BLaER1 treated with 17β-estradiol and CSF1 and Interleukin-3, amounts not matched to agents 10 nM and 100 nM (cell line): ENCODE measurements around the gene SDF2.
"Not testable (repeated sequence)": the region's sequence is repeated elsewhere in the genome, so short reads cannot be mapped to it uniquely, and the experiment has no call there.

ENCODE experiments used
- H3K27ac ChIP-seq, 11 experiments: shearing (Covaris generic); formaldehyde crosslinking; 2 replicates each; pipeline ENCODE4 v1.8.1; 2022
- H3K27me3 ChIP-seq, 11 experiments: shearing (Covaris generic); formaldehyde crosslinking; 2 replicates each; pipeline ENCODE4 v1.8.1; 2022
- H3K36me3 ChIP-seq, 11 experiments: shearing (Covaris generic); formaldehyde crosslinking; 2 replicates each; pipeline ENCODE4 v1.8.1; 2022
- H3K4me1 ChIP-seq, 10 experiments: shearing (Covaris generic); formaldehyde crosslinking; 2 replicates each; pipeline ENCODE4 v1.8.1; 2022
- H3K4me2 ChIP-seq, 11 experiments: shearing (Covaris generic); formaldehyde crosslinking; 2 replicates each; pipeline ENCODE4 v1.8.1; 2022
- H3K4me3 ChIP-seq, 10 experiments: shearing (Covaris generic); formaldehyde crosslinking; 2 replicates each; pipeline ENCODE4 v1.8.1; 2022
- H3K9ac ChIP-seq, 11 experiments: shearing (Covaris generic); formaldehyde crosslinking; 2 replicates each; pipeline ENCODE4 v1.8.1; 2022
- H3K9me3 ChIP-seq, 11 experiments: shearing (Covaris generic); formaldehyde crosslinking; replicated peaks in 1 of 11; 2 replicates each; pipeline ENCODE4 v1.8.1; 2022
- H4K20me1 ChIP-seq, 11 experiments: shearing (Covaris generic); formaldehyde crosslinking; 2 replicates each; pipeline ENCODE4 v1.8.1; 2022
- Cebpa-rat ChIP-seq, 11 experiments: shearing (Covaris generic); IDR thresholded peaks; 2 replicates each; pipeline ENCODE4 v1.8.1; 2022

The SDF2 gene

DNA sequence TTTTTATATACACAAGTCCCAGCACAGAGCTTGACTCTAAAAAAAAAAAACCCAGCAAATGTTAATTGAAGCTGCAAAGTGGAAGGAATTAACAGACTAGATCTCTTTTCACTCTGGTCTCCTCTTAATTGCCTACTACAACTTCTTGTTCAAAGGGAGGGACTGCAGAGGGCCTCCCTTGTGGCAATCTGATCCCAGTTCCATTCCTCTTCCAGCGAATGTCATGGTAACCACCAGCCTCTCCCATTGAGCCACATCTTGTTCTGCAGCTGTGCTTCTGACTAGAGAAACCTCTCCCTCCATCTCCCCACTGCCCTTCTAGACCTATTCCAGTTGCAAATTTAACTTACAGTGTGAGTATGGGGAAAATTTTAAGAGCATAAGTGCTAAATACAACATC is 6.2 kb upstream of the SDF2 start:
- Histone ChIP-seq H3K36me3 (peaks cover 53 to 89% (median 82%) of the 10 kb centered on the region in 11 experiments), H3K4me3 (no peak overlapping the region), H3K27ac (no peak overlapping the region), H3K4me1 (peaks cover 16 to 36% (median 23%) of the 10 kb centered on the region in 10 experiments), H3K9ac (peak overlapping the region in 1 of 11 experiments; percentile 33; a peak in 1 of 22 replicates), H3K4me2 (no peak overlapping the region), H3K27me3 (no peaks in the 10 kb centered on the region), H4K20me1 (peaks cover 42 to 95% (median 80%) of the 10 kb centered on the region in 11 experiments; a peak in 21 of 22 replicates), H3K9me3 (no peaks in the 10 kb centered on the region)
- TF ChIP-seq Cebpa-rat (IDR thresholded peaks at IDR 0.05), result no peak

DNA sequence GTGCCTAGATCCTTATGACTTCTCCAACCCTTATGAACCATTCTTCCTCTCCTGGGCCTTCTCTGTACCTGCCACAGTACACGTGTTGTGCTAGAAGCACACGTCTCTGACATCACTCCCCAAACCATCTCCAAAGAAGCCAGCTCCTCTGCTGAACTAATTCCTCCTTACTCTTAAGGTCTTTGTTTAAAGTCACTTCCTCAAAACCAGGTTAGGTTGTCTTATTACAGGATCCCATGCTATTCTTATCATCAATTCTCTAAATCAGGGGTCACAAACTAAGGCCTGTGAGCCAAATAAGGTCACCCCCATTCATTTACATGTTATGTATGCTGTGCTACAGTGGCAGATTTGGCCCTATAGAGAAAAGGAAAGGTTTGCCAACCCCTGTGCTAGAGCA is 4.3 kb upstream of the SDF2 start:
- H3K9me3 ChIP-seq, result no peaks in the 10 kb centered on the region
- peak overlapping the region in 2 of 11 experiments; percentile 3 to 15; a peak in 2 of 22 replicates for H3K9ac ChIP-seq
- H3K4me2 ChIP-seq, result peak overlapping the region in 6 of 11 experiments; percentile 5 to 96 (median 49); a peak in 8 of 22 replicates
- TF ChIP-seq Cebpa-rat (IDR thresholded peaks at IDR 0.05), result no peak
- H3K36me3 ChIP-seq, result peaks cover 35 to 70% (median 64%) of the 10 kb centered on the region in 11 experiments
- H3K4me3 ChIP-seq, result no peak overlapping the region
- peak overlapping the region in 1 of 11 experiments; percentile 11; a peak in 1 of 22 replicates for H3K27ac ChIP-seq
- peaks cover 21 to 38% (median 28%) of the 10 kb centered on the region in 10 experiments for H3K4me1 ChIP-seq
- H4K20me1 ChIP-seq, result peaks cover 40 to 92% (median 73%) of the 10 kb centered on the region in 11 experiments; a peak in 21 of 22 replicates
- H3K27me3 ChIP-seq, result no peaks in the 10 kb centered on the region

DNA sequence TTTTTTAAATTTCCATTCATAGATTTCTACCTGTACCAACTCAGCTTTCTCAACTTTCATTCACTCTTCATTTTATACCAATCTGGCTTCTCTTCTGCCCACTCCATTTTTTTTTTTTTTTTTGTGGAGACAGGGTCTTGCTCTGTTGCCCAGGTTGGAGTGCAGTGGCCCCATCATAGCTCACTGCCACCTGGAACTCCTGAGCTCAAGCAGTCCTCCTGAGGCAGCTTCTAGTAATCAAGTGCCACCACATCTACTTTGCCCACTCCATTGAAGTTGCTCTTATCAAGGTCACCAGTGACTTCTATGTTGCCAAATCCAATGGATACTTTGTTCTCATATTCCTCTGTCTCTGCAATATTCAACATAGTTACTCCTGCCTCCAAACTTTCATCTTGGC is 2.0 kb upstream of the SDF2 start:
- H4K20me1 ChIP-seq, result peaks cover 23 to 91% (median 61%) of the 10 kb centered on the region in 11 experiments; a peak in 19 of 22 replicates
- peaks cover 29 to 49% (median 37%) of the 10 kb centered on the region in 10 experiments for H3K4me1 ChIP-seq
- no peaks in the 10 kb centered on the region for H3K27me3 ChIP-seq
- peak overlapping the region in 5 of 10 experiments; percentile 83 to 96 (median 93); a peak in 8 of 20 replicates for H3K4me3 ChIP-seq
- H3K4me2 ChIP-seq, result peak overlapping the region; percentile 79 to 97 (median 89)
- H3K9ac ChIP-seq, result peak overlapping the region in 2 of 11 experiments; percentile 95; a peak in 7 of 22 replicates
- H3K9me3 ChIP-seq, result peaks cover 6 to 18% (median 17%) of the 10 kb centered on the region in 11 experiments; a peak in 20 of 22 replicates
- TF ChIP-seq Cebpa-rat (IDR thresholded peaks at IDR 0.05), result no peak
- H3K36me3 ChIP-seq, result peaks cover 30 to 65% (median 58%) of the 10 kb centered on the region in 11 experiments
- H3K27ac ChIP-seq, result no peak overlapping the region

DNA sequence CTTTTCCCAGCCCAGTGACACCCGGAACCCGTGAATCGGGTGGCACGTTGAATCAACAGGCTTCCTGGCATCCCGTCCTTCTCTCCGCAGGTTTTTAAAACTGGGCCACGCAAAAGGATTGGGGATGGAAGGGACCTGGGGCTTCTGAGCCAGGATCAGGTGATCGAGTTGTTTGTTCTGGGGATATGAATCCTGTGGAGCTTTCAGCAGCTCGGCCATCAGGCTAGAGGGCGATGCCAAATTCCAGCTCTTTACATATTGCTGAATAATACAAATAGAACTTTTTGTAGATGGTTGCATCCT is 772 bp upstream of the SDF2 start:
- no peak for TF ChIP-seq Cebpa-rat (IDR thresholded peaks at IDR 0.05)
- Histone ChIP-seq H3K9me3 (peaks cover 6 to 20% (median 18%) of the 10 kb centered on the region in 11 experiments; a peak in 20 of 22 replicates), H3K27me3 (no peaks in the 10 kb centered on the region), H3K4me3 (peak overlapping the region; percentile 72 to 96 (median 89)), H3K4me2 (peak overlapping the region; percentile 79 to 97 (median 89)), H3K36me3 (peaks cover 28 to 63% (median 56%) of the 10 kb centered on the region in 11 experiments), H4K20me1 (peaks cover 14 to 87% (median 54%) of the 10 kb centered on the region in 11 experiments; a peak in 18 of 22 replicates), H3K9ac (peak overlapping the region; percentile 85 to 99 (median 93)), H3K27ac (peak overlapping the region; percentile 85 to 99 (median 94)), H3K4me1 (peaks cover 29 to 49% (median 37%) of the 10 kb centered on the region in 10 experiments)

DNA sequence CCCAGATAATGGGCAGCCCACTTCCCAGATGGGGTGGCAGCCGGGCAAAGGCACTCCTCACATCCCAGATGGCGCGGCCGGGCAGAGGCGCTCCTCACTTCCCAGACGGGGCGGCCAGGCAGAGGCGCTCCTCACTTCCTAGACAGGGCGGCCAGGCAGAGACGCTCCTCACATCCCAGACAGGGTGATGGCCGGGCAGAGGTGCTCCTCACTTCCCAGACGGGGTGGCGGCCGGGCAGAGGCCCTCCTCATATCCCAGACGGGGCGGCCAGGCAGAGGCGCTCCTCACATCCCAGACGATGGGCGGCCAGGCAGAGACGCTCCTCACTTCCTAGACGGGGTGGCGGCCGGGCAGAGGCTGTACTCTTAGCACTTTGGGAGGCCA is 2.2 kb downstream of the SDF2 start:
- H3K9me3 ChIP-seq, result peaks cover 6 to 20% (median 18%) of the 10 kb centered on the region in 11 experiments; a peak in 20 of 22 replicates
- peak overlapping the region in 3 of 10 experiments; percentile 11 to 90 (median 27); a peak in 2 of 20 replicates for H3K4me3 ChIP-seq
- H3K4me2 ChIP-seq, H3K9ac ChIP-seq, H3K27ac ChIP-seq, H3K27me3 ChIP-seq: not testable (repeated sequence)
- peaks cover 44 to 69% (median 61%) of the 10 kb centered on the region in 11 experiments for H3K36me3 ChIP-seq
- H4K20me1 ChIP-seq, result peaks cover 31 to 88% (median 59%) of the 10 kb centered on the region in 11 experiments; a peak in 18 of 22 replicates
- peaks cover 25 to 32% (median 29%) of the 10 kb centered on the region in 10 experiments for H3K4me1 ChIP-seq

DNA sequence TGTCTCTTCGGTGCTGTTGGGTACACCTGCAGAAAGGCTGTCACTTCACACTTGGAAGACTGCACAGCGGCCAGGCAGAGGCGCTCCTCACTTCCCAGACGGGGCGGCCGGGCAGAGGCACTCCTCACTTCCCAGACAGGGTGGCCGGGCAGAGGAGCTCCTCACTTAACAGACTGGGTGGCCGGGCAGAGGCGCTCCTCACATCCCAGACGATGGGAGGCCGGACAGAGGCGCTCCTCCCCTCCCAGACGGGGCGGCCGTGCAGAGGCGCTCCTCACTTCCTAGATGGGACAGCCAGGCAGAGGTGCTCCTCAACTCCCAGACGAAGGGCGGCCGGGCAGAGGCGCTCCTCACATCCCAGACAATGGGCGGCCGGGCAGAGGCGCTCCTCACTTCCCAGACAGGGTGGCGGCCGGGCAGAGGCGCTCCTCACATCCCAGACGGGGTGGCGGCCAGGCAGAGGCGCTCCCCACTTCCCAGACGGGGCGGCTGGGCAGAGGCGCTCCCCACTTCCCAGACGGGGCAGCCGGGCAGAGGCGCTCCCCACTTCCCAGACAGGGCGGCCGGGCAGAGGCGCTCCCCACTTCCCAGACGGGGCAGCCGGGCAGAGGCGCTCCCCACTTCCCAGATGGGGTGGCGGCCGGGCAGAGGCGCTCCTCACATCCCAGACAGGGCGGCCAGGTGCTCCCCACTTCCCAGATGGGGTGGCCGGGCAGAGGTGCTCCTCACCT is 2.8 kb downstream of the SDF2 start:
- H4K20me1 ChIP-seq, result peaks cover 31 to 88% (median 59%) of the 10 kb centered on the region in 11 experiments; a peak in 18 of 22 replicates

DNA sequence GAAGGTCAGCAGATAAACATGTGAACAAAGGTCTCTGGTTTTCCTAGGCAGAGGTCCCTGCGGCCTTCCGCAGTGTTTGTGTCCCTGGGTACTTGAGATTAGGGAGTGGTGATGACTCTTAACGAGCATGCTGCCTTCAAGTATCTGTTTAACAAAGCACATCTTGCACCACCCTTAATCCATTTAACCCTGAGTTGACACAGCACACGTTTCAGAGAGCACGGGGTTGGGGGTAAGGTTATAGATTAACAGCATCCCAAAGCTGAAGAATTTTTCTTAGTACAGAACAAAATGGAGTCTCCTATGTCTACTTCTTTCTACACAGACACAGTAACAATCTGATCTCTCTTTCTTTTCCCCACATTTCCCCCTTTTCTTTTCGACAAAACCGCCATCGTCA is 3.4 kb downstream of the SDF2 start:
- not testable (repeated sequence) for H3K9ac ChIP-seq, H3K4me2 ChIP-seq, H3K27ac ChIP-seq, H3K4me3 ChIP-seq, H3K27me3 ChIP-seq
- peaks cover 56 to 73% (median 69%) of the 10 kb centered on the region in 11 experiments for H3K36me3 ChIP-seq
- peaks cover 13 to 20% (median 18%) of the 10 kb centered on the region in 10 experiments for H3K4me1 ChIP-seq
- H4K20me1 ChIP-seq, result peaks cover 25 to 88% (median 60%) of the 10 kb centered on the region in 11 experiments; a peak in 18 of 22 replicates
- peaks cover 6 to 20% (median 18%) of the 10 kb centered on the region in 11 experiments; a peak in 20 of 22 replicates for H3K9me3 ChIP-seq

More for the DNA sequence above, 2.8 kb downstream of the SDF2 start:
- Histone ChIP-seq H3K36me3 (peaks cover 50 to 69% (median 63%) of the 10 kb centered on the region in 11 experiments), H3K4me1 (peaks cover 19 to 26% (median 24%) of the 10 kb centered on the region in 10 experiments), H3K9me3 (peaks cover 6 to 20% (median 18%) of the 10 kb centered on the region in 11 experiments; a peak in 20 of 22 replicates), H3K4me3 (peak overlapping the region in 2 of 10 experiments; percentile 11 to 15; a peak in 1 of 20 replicates)
- H3K4me2 ChIP-seq, H3K27me3 ChIP-seq, H3K27ac ChIP-seq, H3K9ac ChIP-seq: not testable (repeated sequence)

DNA sequence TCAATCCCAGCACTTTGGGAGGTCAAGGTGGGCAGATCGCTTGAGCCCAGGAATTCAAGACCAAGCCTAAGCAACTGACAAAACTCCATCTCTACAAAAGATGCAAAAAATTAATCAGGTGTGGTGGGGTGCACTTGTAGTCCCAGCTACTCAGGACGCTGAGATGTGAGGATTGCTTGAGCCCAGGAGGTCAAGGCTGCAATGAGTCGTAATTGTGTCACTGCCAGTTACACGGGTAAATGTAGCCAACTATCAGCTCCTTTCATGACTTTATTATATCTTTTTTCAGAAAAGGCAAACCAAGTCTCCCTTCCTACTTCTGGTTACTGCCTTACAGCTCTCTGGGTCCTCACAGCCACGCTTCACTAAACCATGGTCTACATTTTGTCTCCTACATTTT is 4.0 kb downstream of the SDF2 start:
- no peak overlapping the region for H3K4me2 ChIP-seq
- no peak overlapping the region for H3K4me3 ChIP-seq
- no peak overlapping the region for H3K9ac ChIP-seq
- no peaks in the 10 kb centered on the region for H3K27me3 ChIP-seq
- peaks cover 6 to 20% (median 18%) of the 10 kb centered on the region in 11 experiments; a peak in 20 of 22 replicates for H3K9me3 ChIP-seq
- peaks cover 20 to 88% (median 60%) of the 10 kb centered on the region in 11 experiments; a peak in 18 of 22 replicates for H4K20me1 ChIP-seq
- H3K36me3 ChIP-seq, result peaks cover 62 to 79% (median 74%) of the 10 kb centered on the region in 11 experiments
- H3K4me1 ChIP-seq, result peaks cover 8 to 14% (median 12%) of the 10 kb centered on the region in 10 experiments
- no peak overlapping the region for H3K27ac ChIP-seq
- no peak for TF ChIP-seq Cebpa-rat (IDR thresholded peaks at IDR 0.05)

DNA sequence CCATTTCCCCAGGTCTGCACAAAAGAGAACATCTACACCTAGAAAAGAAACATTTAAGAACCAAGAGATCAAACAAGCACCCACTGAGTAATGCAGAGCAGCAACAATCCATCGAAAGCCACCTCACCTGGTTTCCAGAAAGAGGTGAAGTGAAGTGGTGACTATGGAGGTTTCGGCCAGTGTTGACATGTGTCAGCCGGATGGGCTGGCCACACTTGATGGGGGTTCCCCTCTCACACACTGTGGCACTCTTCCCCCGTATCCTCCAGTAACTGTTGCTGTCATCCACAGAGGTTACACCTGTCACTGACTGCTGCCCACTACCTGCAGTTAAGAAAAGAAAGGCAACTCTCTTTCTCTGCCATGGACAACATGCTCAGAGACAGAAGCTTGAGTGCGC is 6.5 kb downstream of the SDF2 start:
- TF ChIP-seq Cebpa-rat (IDR thresholded peaks at IDR 0.05), result no peak
- no peak overlapping the region for H3K9ac ChIP-seq
- peaks cover 0 to 3% (median 1%) of the 10 kb centered on the region in 10 experiments; a peak in 12 of 20 replicates for H3K4me1 ChIP-seq
- no peak overlapping the region for H3K4me3 ChIP-seq
- no peaks in the 10 kb centered on the region for H3K27me3 ChIP-seq
- H3K4me2 ChIP-seq, result no peak overlapping the region
- peaks cover 6 to 16% (median 15%) of the 10 kb centered on the region in 11 experiments; a peak in 20 of 22 replicates for H3K9me3 ChIP-seq
- H3K36me3 ChIP-seq, result peaks cover 88 to 100% (median 96%) of the 10 kb centered on the region in 11 experiments
- H4K20me1 ChIP-seq, result peaks cover 9 to 85% (median 66%) of the 10 kb centered on the region in 11 experiments; a peak in 18 of 22 replicates
- H3K27ac ChIP-seq, result no peak overlapping the region
